Activated CD8-positive, alpha-beta memory T cell treated with anti-CD3 and anti-CD28 coated beads, Interleukin-2, amount 50 U/mL, for 1 hour (primary cell): ENCODE measurements around the gene PRKCA.

ENCODE experiments used
- DNase-seq: peaks from one replicate; pipeline ENCODE4 v3.0.0-alpha.2; 2020; ENCODE audit errors: extremely low read depth

Gene PRKCA

DNA sequence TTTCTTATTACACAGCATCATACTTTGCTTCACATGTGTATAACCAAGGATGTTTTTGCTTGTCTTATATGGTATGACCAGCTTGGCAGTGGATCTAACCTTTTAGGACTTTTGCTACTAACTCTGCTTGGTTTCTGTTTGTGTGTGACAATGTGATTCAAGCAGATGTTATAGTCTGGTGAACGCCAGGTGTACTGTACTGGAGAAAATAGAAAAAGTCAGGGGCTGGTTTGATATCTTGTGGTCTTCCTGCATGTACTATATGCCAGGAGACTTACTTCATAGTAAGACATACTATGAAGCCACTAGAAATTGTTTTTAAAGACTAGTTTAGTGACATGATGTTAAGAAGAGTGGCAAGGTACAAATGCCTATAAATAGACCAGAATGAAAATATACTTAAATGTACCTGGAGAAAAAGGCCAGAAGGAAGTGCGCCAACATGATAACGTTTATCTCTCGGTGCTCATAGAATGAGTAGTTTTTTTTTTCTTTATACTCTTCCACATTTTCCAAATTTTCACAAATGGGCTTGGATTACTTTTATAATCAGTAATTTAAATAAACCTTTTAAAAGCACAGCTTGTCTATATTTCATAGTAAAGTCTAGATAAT is 112.3 kb downstream of the PRKCA start:
- DNase-seq, result no peak

DNA sequence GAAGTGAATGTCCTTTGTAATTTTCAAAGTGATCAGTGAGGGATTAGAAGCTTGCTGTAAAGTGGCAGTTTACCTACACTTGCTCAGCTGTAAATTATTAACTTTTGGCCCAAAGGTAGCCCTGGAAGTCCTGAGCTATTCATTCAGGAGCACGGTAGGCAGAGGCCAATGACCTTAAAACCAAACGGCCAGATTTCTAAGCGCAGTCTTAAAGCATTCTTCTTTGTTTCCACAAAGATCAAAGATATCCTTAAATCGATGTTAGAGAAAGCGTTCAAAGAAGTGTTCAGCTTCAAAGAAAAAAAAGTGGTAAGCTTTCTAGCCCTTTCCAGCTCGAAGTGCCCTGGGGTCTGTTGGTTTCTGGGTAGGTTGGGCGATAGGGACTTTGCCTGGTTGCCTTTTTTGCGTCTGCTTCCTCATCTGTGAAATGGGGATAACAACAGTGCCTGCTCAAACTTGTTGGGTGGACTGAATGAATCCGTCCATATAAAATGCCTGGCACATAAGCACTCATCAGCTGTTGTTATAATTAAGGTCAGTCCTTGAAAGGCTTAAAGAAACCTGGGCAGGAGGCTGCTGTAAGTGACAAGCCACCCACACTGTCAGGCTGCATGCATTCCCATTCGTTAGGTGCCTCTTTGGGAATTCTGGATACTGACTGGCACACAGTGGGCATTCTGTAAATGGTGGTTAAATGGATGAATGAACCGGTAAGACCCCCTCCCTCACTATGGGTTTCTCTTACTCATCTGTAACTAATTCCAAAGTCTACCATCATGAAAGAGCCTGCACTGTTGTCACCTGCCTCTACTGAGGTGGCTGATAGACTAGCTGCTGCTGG is 113.2 kb downstream of the PRKCA start:
- DNase-seq, result no peak

DNA sequence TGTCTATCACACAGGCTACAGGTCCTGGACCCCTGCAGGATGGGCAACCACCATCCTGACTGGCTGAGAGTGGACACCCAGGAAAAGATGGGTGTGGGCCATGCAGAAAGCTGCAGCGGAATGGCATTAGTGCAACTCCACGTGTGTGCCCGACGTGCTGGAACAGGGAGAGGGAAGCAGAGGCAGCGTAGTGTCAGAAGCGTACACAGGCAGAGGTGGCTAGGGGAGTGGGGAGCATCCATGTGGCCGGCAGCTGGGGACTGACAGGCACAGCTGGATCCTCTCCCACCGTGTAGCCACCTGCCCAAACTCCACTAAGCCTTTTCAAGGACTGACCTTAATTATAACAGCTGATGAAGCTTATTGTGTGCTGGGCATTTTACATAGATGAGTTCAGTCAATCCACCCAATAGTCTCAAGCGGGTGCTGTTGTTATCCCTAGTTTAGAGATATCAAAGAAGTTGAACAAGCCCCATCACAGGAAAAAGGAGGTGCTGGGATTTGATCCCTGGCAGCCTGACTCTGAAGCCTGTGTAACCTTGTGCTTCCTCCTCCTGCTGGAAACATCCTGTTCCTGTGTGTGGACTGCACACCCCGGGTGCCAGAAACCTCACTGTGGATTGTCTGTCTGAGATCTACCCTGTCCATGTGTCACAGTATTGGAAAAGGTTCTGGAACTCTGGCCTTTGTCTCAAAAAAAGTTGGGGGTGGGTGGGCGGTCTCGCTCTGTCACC is 114.0 kb downstream of the PRKCA start:
- no peak for DNase-seq

DNA sequence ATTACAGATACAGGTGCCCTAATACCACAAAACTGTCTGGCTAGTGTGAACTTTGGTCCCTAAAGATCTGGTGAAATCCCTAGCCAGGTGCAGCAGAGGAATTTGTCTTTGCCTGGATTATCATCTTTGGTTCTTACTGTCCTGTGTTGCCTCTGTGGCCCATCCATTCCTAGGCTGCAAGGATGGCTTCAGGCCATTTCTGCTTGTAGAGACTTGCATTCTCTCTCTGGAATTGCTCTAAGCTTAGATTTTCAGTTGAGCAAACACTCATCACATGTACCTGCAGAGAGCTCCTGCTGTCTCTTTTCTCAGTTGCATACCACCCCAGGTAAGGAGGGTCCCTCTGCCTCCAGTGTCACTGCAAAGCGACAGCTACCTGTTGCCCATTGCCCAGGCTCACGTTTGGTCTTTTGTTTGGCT is 114.9 kb downstream of the PRKCA start:
- DNase-seq, result no peak

DNA sequence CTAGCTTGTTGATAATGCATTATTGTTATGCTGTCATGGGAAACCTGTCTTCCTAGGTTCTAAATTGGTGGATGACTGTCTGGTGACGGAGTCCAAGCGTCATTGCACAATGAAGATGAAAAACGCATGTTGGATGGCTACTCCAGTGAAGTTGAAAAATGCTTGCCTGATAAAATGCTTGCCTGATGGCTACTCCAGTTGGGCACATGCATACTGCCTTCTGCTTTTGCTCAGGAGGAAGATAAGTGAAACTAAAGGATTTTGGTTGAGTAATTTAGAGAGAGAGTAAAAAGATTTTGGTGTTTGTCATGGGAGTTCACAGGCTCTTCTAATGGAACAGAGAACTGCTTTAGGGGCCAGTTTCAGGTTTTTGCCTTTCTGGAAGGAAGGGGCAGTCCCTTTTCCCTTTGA is 118.6 kb downstream of the PRKCA start:
- no peak for DNase-seq

DNA sequence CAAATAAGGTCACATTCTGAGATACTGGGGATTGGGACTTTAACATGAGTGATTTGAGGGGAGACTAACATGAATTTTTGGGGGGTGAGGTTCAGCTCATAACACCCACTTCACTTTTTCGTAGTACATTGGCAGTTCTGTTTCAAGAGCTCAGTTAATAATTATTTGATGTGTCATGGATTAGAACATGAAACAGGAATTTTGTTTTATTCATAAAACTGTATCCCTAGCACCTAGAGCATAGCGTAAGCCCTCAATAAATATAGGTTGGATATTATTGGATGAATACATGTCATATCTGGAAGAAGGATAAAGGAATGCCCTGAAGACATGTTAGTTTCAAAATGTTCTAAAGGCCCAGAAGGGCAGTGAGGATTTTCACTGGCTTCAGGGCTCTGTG is 119.8 kb downstream of the PRKCA start:
- DNase-seq, result no peak

DNA sequence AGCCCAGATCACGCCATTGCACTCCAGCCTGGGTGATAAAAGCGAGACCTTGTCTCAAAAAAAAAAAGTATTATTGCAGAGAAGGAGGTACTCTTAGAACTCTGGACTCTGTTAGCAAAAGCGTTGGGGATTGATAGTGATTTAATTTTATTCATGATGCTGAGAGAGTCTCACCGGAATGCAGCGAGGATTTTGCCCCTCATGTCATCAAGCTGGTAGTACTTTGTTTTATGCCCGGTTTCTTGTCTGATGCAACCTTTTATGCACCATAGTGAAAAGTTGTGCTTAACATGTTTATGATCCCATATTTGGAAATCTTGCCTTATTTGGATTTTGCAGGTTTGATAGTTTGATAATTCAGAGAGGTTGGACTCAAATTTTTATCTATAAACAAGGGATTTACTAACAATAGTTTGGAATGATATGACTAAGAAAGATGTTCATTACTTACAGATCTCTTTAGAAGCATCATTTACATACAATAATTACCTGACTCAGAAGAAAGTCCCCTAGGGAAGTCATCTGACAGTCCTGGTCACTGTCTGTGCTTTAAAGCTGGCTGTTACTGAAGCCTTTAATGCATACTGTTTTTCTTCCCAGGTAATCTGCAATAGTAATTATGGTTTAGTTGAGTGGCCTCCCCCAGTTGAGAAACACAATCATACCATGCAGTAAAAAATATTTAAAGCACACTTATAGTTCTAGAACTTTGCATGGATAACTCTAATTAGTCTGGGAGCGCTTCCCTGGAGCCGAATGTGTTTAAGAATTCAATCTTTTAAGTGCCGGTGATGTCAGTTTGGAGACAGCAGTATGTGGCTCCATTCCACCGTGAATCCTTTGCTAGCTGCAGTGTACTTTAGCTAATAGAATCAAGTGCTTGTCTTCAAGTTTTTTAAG is 120.9 kb downstream of the PRKCA start:
- no peak for DNase-seq

DNA sequence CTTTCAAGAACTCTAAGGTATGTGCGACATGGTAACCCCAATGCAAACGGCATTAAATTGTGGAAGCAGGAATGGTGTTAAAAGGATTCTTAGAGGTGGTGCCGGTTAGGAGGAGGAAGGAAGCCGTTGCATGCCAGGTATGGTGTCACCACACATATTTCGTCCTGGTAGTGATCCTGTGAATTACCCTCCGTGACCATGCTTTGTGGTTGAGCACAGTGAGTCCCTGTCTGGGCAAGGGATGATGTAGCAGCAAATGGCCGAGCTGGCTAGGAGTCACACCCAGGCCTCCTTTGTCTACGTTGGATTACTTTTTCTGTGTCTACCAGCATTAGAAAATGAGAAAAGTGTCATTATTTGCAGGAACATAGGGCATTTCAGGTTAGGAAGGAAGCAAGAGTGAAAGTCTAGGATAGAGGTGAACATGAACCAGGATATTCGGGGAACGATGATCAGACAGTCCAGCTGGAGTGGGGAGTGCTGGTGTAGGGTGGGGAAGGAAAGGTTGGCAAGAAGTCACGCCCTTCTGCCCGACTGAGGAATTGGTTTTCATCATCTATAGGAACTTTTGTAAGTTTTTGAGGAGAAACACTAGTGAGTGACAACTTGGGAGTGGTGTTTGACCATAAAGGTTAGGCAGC is 123.5 kb downstream of the PRKCA start:
- no peak for DNase-seq

DNA sequence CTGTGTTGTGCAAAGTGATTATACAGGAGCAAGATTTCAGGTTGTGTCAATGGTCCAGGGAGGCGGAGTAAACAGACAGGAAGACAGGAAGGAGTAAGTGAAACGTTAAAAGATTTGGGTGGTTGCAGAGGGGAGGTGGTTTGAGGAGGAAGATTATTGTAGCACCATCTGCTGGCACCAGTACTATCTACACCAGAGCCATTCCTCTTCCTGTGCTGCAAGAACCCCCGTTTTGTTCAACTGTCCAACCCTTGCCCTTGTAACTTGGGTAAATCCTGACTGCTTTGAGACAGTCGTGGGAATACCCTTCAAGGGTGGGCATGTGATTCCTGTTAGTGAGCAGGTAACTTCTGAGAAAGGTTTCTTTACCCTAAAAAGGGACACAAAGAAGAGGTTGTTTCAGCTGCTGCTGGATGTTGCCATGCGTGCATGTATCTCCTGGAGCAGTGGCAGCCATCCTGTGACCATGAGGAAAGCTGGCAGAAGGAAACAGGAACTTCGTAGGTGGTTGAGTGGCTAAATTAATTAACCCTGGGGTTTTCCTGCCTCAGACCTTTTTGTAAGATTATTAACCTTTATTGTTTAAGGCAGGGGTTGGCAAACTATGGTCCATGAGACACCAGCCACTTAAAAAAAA is 124.1 kb downstream of the PRKCA start:
- DNase-seq, result peak; percentile 8

DNA sequence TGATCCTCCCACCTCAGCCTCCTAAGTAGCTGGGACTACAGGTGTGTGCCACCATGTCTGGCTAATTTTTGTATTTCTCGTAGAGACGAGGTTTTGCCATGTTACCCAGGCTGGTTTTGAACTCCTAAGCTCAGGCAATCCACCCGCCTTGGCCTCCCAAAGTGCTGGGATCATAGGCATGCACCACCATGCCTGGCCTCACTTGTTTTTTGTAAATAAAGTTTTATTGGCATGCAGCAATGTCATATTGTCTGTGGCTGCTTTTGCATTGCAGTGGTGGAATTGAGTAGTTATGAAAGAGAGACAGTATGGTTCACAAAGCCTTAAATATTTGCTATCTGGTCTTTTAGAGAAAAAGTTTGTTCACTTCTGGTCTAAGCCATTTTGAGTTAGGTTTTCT is 124.7 kb downstream of the PRKCA start:
- no peak for DNase-seq

DNA sequence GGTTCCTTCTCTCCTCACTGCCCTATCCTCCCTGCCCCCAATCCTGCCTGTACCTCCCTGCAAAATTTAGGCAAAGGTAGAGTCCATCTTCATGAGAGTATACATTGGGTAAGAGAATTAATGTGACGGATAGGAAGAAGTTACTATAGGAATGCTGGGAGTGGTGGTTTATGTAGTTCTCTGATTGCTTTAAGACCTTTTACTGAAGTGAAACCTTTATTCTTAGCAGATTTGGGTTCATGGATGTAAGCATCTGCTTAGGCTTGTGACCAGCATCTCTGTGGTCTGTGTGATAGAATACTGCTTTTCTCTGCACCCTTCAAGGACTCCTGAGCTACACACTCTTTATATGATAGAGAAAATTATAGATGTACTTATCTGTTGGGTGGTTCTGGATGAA is 127.3 kb downstream of the PRKCA start:
- DNase-seq, result no peak

DNA sequence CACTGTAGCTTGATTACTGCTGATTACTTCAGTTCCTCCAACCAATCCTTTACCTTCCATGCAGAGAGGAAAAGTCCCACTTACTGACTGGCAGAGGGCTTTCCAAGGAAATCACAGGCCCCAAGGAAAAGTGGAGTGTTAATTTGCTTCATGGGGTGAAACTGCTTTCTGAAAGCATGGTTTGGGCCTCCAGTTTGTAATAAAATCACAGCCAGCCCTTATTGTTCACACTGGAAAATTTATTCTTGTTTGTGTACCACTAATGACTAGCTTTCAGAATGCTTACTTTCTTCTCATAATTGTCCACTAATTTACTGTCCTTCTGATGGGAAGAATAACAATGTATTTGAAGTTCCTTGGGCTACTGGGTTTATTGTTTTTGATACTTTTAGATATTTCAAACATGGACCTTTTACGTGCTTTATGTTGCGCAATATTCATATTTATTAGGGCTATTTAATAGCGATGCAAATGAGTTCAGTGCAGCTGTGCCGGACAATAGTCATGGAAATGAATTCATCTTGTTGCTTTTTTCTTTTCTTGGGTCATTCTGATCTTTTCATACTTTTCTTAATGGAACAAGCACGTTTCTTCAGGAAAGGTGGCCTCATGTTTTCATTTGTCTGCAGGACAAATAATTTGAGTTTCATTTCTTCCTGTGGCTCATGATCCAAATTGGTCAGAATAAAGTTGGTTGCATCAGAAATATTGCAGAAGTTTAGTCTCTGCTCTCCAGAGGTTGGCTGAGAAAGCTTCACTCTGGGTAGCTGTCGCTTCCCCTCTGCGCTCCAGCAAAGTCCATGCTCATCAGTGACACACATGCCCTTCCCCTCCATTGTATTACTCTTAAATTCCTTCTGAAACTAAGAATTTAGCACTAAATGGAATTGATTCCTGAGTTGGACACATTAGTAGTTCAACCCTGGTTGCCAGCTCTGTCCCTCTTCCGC is 128.7 kb downstream of the PRKCA start:
- no peak for DNase-seq

DNA sequence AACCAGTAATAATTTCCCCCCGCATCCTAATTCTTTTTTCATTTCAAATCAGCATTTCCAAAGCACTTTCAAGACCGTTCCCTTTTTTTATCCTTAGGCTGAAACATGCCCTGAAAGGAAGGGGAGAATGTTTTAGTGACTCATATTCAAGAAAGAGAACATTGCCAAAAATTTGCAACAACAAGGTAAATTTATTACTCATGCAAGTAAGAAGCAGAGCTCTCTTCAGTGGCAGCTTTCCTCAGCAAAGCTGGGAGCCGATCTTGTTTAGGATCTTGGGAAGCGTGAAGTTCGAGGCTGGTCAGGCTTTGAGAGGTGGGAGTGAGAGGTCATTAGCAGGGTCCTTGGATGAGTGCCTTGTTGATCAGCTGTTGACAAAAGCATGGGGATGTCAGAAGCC is 129.5 kb downstream of the PRKCA start:
- DNase-seq, result no peak

DNA sequence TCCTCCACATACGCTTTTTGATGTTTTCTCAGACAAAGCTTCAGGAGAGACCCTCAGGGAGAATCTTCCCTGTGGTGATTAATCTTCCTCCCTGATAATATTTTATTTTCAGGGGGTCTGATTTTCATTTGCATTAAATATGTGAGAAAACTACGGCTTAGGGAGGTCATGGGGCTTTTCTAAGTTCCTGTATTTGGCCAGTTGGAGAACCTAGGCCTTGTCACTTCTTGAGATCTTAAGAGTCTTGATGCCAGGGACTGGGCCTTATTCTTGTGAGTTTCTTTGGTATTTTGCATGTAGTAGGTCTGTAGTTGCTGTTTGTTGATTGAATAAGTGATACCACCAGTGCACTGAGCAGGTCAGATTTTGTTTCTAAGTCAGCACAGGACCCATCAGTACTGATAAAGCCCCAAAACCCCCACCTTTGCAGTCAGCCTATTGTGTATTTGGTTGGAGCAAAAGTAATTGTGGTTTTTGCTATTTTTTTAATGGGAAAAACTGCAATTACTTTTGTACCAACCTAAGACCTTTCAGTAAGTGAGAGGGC is 130.1 kb downstream of the PRKCA start:
- no peak for DNase-seq

DNA sequence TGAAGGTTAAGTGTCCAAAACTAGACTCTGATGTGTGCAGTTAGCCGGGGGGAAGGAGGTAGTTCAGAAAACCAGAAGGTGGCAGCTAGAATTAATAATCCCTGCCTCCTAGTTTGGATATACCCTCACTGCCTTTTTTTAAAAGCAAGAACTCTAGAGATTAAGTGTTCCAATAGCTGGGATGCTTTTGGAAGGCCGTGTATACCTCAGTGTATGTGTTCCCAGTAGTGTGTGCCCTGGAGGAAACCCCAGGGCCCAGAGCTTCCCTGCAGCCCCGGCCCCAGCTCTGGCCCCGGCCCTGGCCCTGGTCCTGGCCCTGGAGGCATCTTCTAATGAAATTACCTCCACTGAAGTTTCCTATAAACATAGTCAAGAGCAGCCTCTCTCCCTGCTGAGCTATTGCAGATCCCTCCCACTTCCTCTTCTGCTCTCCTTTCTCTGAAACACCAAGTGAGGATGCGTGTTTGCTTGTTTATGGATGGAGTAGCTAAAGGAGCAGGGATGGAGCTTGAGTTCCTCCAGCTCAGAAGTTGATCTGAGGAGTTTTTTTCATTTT is 130.7 kb downstream of the PRKCA start:
- no peak for DNase-seq

DNA sequence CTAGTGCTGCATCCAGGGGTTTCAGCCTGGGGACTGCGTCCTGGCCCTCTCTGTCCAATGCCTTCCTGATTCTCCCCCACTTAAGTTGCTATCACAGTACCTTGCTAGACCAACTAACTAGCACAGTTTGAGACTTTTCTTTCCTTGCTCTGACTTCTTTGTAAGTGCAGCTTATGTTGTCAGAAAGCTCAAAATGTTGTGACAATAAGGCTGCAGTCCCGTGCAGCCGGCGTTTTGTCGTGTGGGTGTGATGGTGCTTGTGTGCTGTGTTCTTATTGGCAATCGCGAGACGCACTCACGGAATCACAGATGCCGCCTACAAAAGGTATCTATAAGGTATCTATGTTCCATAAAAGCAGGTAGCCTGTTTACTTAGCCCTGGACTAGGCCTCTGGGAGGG is 132.8 kb downstream of the PRKCA start:
- no peak for DNase-seq

DNA sequence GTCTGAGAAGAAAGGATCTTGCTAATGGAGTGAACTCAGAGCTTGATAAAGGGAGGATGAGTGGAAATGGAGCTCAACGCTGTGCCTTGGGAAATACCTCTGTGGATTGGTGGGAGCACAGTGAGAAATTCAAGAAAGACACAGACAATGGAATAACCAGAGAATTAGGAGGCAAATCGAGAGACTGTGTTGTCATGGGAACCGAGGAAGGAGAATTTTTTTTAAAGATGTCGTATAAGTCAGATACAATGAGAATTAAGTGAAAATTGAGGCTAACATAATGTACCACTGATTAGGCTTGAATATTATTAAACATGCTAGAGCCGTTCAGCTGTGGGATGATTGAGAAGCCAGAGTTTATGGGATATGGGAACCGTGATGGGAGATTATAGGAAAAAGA is 134.2 kb downstream of the PRKCA start:
- no peak for DNase-seq

DNA sequence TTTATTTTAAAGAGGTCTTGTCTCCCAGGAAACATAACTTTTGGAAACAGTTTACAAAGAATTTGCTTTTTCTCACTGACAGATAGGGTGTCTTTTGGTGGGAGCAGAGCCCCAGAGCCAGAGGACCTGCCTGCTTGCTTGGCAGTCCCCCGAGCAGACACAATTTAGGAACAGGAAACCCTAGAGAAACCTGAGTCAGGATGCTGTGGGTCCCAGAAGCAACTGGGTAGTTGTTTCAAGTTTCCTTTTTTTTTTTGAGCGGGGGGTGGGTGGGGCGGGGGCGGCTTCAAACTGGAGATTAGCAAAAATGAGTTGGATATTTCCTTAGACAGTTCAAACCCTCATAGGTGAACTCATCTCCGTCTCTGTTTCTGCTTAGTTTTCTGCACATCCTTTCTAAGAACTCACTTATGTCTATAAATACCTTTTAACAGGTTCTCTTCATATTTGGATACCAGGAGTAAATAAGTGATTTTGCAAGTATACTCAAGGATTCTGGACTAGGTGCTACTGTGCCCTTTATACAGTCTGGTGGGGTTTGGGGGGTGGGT is 135.1 kb downstream of the PRKCA start:
- DNase-seq, result no peak

DNA sequence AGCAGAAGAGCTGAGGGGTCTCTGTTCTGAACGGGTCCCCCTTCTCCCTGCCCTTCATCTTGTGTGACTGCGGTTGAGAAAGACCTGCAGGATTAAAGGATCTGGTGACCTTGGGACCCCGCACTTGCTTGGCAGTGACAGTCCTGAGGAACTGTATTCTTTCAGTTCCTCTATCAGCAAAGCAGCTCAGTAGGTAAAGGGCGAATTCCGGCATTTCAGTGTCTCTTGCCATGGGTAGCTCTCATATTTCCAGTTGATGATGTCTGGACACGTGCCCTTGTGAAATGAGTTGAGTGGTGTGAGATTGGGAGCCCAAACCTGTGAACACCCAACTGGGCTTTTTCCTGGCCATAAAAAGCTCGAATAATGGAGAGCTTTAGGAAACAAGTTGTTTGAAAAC is 135.7 kb downstream of the PRKCA start:
- no peak for DNase-seq
